HK-2 (cell line): ENCODE measurements around the gene SLCO1B3.

Experiments
- DNase-seq: peaks from one replicate; pipeline ENCODE4 v3.0.0-alpha.2; 2018; ENCODE audit not compliant: unreplicated experiment

The SLCO1B3 gene

DNA sequence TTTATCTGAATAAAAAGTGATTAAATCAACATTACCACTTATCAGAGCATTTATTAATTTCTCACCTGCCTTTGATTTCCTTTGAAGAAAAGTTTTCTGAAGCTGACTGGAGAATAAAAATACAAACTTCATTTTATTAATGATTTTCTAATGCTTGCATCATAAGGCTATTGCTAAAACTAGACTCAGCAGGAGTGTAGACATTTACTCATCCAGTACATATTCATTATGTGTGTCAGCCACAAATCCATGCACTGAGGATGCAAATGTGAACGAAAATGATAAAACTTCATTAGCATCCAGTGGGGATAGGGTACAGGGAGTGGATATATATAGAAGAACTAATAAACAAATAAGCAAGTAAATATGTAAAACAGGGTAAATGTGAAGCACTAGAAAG is 74.6 kb downstream of the SLCO1B3 start:
- no peak for DNase-seq

GRCh38 chr12:20885552-20885951 is 75.0 kb downstream of the SLCO1B3 start:
- no peak for DNase-seq

GRCh38 chr12:20917269-20917668 is 106.8 kb downstream of the SLCO1B3 start:
- DNase-seq, result no peak

- no peak for DNase-seq
Measured at GRCh38 chr12:20917819-20918218, 107.3 kb downstream of the SLCO1B3 start.

DNA sequence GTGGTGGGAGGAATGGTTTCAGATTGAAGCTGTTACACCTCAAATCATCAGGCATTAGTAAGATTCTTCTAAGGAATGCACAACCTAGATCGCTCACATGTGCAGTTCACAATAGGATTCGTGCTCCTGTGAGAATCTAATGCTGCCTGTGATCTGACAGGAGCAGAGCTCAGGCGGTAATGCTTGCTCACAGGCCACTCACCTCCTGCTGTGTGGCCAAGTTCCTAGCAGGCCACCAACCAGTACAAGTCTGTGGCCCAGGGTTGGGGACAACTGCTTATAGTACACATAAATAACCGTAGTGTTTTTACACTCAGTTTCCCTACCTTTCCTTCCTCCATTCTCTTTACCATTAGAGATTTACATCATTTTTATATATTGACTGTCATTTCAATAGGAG is 121.4 kb downstream of the SLCO1B3 start:
- no peak for DNase-seq

DNA sequence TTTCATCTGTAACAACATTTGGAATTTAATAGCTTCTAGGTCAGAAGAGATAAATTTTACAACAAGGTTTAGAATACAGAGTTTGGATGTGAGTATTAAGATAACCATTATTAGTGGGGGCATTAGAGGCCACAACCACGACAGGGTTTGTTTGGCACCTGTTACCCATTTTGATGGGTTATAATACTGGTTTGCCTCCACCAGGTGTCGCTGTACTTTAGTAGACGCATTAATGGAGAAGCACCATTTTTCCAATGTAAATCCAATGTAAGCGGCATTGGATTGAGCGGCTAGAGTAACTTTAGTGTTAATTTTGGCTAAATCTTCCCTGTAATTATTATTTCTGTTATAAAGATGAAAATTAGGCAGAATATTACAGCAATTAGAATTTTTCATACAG is 136.2 kb downstream of the SLCO1B3 start:
- peak; percentile 8 for DNase-seq

DNA sequence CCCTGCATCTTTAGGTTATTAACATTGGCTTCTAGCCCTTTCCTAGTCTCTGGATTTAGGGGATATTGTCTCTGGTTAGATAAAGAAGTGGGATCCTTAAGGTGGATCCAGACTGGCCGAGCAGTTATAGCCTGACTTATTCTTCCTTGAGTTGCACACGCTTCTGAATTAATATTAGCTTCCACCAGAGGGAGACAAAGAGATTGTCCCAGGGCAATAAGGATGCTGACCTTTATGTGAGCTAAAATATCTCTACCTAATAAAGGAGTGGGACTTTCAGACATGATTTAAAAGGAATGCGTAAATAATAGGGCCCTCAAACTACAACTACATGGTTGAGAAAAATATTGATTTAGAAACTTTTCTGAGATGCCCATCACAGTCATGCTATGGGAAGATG is 139.7 kb downstream of the SLCO1B3 start:
- DNase-seq, result no peak

DNA sequence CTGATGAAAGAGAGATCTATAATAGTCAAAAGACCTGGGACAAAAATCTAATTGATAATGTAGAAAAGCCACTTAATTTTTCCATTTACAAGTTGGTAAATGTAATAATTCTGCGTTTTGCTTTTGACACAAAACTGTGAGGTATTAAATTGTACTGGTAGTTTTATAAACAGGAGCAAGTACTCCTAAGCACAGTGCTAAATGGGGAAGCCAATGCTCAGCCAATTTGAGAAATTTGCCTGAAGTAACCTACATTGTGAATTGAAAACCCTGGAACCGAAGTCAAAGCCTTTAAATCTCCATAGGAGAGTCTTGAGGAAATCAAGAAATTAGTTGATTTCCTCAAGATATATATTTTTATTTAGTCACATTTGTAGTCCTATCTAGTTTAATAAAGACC is 152.8 kb downstream of the SLCO1B3 start:
- DNase-seq, result no peak

DNA sequence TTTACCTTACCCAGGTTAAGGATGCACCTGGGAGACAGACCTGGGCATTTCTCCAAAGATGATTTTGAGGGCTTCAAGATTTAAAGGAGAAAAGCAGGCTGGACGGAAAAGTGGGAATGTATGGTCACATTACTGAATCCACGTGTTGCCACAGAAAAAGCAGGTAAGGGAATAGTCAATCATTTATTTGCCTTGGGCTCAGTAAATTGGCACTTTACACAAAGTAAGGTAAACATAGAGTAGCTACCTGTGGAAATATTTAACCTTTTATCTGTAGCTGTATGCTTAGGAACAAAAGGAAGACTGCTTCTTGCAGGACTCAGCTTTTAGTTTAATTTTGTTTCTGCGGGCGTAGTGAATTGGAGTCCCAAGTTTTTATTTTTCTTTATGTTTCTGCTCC is 153.3 kb downstream of the SLCO1B3 start:
- no peak for DNase-seq
